GM12864 (cell line): Measurements from ENCODE around the gene CFAP46.
"Not testable (repeated sequence)": the region's sequence is repeated elsewhere in the genome, so short reads cannot be mapped to it uniquely, and the experiment has no call there.

Source experiments
- DNase-seq: peaks from one replicate; pipeline ENCODE4 v3.0.0-alpha.2; 2011; ENCODE audit warnings: low read depth
- H3K4me3 ChIP-seq: 2 replicates; pipeline ENCODE4 v1.5.1; 2011; ENCODE audit warnings: mild to moderate bottlenecking, low read depth, low read length, control low read depth
- CTCF ChIP-seq: IDR thresholded peaks from 2 replicates; pipeline ENCODE4 v1.5.1; 2011; ENCODE audit warnings: low read depth, mild to moderate bottlenecking, moderate library complexity, low read length, control low read depth, inconsistent platforms; ENCODE audit errors: missing control alignments

The CFAP46 gene

GRCh38 chr10:132900211-132900756 lies 42.1 kb downstream of the CFAP46 start:
- DNase-seq, result no peak
- H3K4me3 ChIP-seq, result no peak overlapping the region
- TF ChIP-seq CTCF, result no peak

GRCh38 chr10:132899751-132900065 lies 42.7 kb downstream of the CFAP46 start:
- no peak for TF ChIP-seq CTCF
- H3K4me3 ChIP-seq, result no peak overlapping the region
- DNase-seq, result no peak

GRCh38 chr10:132899054-132899750 lies 43.2 kb downstream of the CFAP46 start:
- DNase-seq, result no peak
- H3K4me3 ChIP-seq, result no peak overlapping the region

GRCh38 chr10:132898391-132899053 lies 43.8 kb downstream of the CFAP46 start:
- H3K4me3 ChIP-seq, result no peak overlapping the region
- DNase-seq, result no peak

More at GRCh38 chr10:132899054-132899750, 43.2 kb downstream of the CFAP46 start:
- no peak for TF ChIP-seq CTCF

GRCh38 chr10:132897516-132898381 lies 44.6 kb downstream of the CFAP46 start:
- H3K4me3 ChIP-seq, result no peak overlapping the region

More at GRCh38 chr10:132898391-132899053, 43.8 kb downstream of the CFAP46 start:
- TF ChIP-seq CTCF, result no peak

GRCh38 chr10:132893786-132894185 lies 48.6 kb downstream of the CFAP46 start:
- not testable (repeated sequence) for DNase-seq, H3K4me3 ChIP-seq

More at GRCh38 chr10:132897516-132898381, 44.6 kb downstream of the CFAP46 start:
- no peak for TF ChIP-seq CTCF
- DNase-seq, result no peak

- no peak for TF ChIP-seq CTCF
- no peak for DNase-seq
- H3K4me3 ChIP-seq, result no peak overlapping the region
Observed at GRCh38 chr10:132893090-132893489, 49.3 kb downstream of the CFAP46 start.
